Activated CD4-positive, alpha-beta T cell treated with anti-CD3 and anti-CD28 coated beads, Interleukin-2, Interleukin-6, amounts not matched to agents 100 ng/mL and 50 ng/mL, durations not matched to agents 16 hours and 8 hours (primary cell): ENCODE results near the gene PTPN14.

Source experiments
- DNase-seq: peaks from one replicate; pipeline ENCODE4 v3.0.0-alpha.2; 2020

The PTPN14 gene

DNA sequence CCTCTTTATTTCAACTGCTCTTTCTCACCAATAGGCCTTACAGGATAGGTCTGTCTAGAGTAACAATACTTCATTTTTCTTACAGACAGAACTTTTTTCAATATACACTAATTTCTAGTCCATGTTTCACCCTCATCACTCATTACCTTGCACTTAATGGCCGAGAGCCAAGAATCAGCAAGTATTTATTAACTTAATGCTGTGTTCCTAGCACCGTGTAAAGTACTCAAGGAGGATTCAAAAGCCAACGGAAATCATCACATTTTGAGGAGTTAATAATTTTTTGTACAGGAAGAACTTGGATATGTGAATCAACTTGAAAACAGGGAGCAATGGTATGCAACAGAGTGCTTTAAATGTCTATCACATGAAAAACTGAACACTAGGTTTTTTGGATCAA is 102.0 kb downstream of the PTPN14 start:
- no peak for DNase-seq

GRCh38 chr1:214448536-214448935 is 102.9 kb downstream of the PTPN14 start:
- no peak for DNase-seq

- DNase-seq = no peak
Observed at GRCh38 chr1:214447557-214447871, 103.9 kb downstream of the PTPN14 start.

GRCh38 chr1:214446772-214447556 is 104.4 kb downstream of the PTPN14 start:
- no peak for DNase-seq

DNA sequence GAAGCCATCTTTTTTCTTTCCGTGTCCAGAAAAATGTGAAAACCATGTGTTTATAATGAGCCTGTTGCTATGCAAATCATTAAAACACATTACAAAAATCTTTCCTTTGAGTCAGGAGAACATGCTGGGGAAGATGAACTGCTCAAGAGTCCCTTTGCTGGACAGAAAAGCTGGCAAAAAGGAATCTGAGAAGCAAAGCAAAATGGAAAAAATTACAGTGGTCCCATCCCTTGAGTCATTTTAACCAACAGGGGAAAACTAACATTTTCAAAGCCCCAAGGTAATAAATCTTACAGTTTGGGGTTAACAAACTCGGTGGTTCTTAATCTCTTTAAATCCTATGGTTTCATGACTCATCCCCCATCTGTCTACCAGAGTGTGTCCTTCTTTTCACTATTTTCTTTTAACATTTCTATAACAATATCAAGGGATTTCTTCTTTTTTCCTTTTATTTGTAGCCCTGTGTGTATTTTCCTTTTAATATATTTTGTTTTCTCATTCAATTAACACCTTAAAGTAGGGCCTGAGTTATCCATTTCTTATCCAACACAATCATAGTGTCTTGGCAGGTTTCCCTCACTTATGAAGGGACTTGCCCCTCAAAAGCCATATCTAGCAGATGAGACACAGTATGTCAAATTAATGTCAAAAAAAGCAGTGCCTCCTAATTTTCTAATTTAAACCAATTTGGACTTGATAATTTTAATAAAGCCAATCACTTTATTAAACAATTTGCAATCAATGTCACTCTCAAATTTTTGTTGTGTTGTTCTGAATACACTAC is 105.4 kb downstream of the PTPN14 start:
- DNase-seq = peak; percentile 25

GRCh38 chr1:214445199-214445598 is 106.2 kb downstream of the PTPN14 start:
- no peak for DNase-seq

GRCh38 chr1:214444182-214444939 is 107.0 kb downstream of the PTPN14 start:
- no peak for DNase-seq

DNA sequence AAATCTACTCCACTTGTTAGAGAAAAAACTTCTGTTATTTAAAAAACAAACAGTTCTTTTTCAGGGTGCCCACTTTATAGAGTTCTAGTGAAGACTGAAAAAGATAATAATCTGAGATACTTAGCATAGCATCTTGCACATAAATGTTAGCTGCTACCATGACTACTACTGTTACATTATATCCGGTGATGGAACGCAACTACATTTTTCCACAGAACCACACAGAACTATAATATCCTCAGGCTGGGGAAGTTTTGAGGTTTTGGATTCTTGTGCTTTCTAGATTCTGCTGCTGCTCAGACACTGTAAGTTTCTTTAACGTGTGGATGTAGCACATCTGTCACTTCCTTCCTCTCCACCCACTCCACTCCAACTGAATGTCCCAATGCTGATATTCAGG is 110.3 kb downstream of the PTPN14 start:
- peak; percentile 43 for DNase-seq

DNA sequence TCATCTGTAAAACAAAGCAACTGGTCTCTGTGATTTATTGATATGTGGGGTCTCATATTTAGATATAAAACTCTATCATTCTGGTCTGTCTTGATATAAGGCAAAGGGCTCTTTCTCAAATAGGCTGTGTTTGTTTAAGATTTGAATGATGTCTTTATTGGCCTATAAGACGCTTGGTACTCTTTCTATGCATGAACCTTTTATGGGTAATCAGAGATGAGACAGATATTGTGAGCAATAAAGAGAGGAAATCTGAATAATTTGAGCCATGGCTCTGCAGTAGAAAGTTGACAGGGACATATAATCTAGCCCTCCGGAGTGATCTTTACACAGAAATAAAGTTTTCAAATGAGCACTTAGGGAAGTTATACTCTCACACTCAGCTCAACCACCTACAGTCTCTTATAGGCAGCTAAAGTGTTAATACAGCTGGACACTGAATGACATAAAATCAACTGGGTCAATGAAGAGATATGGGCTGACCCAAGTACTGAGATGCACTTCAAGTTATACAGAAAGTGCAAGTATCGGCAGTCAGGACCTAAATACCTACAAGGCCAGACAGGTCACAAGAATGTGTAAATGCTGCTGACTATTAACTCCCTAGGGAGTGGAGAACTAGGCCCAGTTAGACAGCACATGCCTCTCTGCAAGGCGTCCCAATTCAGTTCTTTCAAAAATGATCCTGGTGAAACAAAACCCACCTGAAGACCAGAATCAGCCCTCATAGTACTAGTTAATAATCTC is 111.0 kb downstream of the PTPN14 start:
- peak; percentile 20 for DNase-seq

DNA sequence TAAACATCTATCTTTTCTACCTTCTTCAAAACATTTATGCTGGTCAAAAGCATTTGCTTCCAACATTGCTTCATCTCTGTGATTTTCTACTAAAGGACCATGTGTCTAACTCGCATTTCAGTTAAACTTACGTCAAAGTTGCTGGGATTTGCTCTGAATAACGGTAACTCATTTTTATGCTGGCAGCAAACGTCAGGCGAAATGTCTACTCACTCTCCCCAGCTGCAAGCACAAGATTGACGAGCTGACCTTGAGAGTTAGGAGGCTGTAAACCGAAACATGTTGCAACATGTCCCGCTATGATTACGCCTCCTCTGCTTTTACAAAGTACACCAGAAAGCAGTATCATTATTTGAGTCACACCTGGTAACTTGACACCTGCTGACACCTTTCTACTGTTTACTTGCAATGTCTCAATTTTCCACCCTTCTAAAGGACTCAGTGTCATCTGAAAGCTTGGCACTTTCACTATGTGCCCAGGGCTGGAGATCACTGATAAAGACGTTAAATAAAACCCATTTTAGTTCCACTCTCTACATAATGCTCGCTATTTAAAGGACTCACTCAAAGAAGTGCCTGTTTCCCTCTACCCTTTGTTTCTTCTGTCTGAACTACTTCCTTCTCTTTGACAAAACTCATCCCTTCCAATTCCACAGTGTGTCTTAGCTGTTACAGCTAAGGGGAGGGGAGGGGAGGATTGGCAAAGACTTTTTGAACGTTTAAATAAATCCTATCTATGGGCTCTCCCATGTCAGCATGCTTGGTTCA is 111.9 kb downstream of the PTPN14 start:
- peak; percentile 90 for DNase-seq

GRCh38 chr1:214438530-214438929 is 112.9 kb downstream of the PTPN14 start:
- peak; percentile 65 for DNase-seq

- DNase-seq = no peak
Observed at GRCh38 chr1:214438075-214438474, 113.3 kb downstream of the PTPN14 start.

GRCh38 chr1:214435867-214436266 is 115.5 kb downstream of the PTPN14 start:
- no peak for DNase-seq

DNA sequence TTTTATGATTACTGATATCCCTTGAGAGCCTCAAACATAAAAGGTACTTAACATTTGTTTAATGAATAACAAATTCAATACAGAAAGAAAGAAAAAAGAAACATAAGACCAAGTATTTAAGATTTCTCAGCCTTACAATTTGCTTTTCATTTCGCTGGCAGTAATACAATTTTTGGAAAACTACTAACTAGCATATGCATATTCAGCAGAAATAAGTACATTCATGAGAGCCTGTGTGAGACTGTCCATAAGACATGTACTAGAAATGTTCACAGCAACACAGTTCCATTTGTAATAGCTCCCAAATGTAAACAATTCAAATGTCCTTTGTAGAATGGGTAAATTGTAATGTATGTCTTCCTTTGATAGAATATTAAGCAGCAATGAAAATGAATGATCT is 119.2 kb downstream of the PTPN14 start:
- DNase-seq = no peak

GRCh38 chr1:214429951-214430770 is 121.2 kb downstream of the PTPN14 start:
- no peak for DNase-seq

- peak; percentile 92 for DNase-seq
Observed at GRCh38 chr1:214427871-214428277, 123.5 kb downstream of the PTPN14 start.

- no peak for DNase-seq
Observed at GRCh38 chr1:214426426-214426812, 125.0 kb downstream of the PTPN14 start.

DNA sequence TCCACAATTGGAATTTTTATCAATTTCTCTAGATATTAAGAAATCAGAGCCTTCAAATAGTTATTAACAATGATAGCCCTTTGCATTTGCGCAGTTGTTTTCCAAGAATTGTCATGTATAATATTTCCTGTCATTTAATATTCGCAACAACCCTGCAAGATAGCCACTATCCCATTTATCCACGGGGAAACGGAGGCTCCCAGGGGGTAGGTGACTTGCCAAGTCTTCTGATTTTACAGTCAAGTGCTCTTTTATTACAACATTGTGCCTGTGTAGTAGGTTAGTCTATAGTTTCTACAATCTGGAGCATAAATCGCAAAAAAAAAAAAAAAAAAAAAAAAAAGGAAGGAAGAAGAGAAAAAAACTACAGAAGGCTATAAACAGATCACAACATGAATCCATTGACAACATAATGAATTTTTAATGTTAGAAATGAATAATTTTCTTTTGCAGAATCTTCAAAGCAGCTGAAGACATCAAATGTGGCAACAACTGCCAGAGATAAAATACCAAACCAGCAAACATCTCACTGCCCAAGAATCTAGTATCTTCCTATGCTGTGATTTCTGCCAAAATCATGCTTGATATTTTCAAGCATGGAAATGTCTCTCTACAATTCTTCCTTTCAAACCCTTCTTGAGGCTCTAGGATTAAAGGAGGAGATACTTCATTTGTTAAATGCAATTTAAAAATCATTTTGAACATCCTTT is 125.5 kb downstream of the PTPN14 start:
- DNase-seq = no peak

DNA sequence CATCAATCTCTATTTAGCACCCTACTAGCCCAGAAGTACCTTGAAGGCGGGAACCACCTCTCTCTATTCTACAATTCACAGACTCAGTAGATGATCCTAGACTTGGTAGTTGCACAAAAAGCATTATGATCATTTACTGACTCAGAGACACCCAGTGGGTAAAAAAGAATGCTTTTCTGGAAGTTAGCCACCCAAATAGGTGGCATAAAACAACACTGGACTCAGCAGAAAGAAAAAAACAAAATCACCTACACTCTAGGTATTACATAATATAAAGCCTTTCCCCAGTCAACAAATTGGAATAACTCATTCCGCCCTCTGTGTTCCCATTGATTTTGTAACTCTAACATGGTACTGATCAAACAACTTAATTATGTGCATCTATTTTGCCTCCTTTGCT is 126.3 kb downstream of the PTPN14 start:
- DNase-seq = no peak

DNA sequence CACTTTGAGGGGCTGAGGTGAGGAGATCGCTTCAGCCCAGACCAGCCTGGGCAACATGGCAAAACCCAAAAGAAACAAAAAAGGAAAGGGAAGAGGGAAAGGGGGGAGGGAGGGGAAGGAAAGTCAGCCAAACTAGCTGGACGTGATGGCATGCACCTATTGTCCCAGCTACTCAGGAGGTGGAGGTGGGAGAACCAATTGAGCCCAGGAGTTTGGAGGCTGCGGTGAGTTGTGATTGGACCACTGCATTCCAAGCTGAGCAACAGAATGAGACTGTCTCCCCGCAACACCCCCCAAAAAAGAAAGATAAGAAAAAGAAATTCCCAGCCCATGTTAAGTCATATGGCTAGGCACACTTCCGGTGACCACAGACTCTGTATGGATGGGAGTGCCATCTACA is 128.4 kb downstream of the PTPN14 start:
- DNase-seq = no peak
